GM12892 (cell line): ENCODE results near the gene PKIG.

Source experiments
- POLR2A ChIP-seq: IDR thresholded peaks from 2 replicates; pipeline ENCODE4 v1.6.1; 2011; ENCODE audit warnings: low read depth, low read length, control low read depth
- POLR2AphosphoS5 ChIP-seq: IDR thresholded peaks from 2 replicates; pipeline ENCODE4 v1.6.1; 2011; ENCODE audit warnings: low read depth, low read length, control low read depth

- TF ChIP-seq POLR2A: no peak
- no peak for TF ChIP-seq POLR2AphosphoS5
Measured at GRCh38 chr20:44648068-44648467, 65.7 kb downstream of the PKIG start.
